GM19025 (cell line): ENCODE data around the gene LNPK.
"Not testable (repeated sequence)": the region's sequence is repeated elsewhere in the genome, so short reads cannot be mapped to it uniquely, and the experiment has no call there.

Source experiments
- ATAC-seq: cut with Tn5 transposase; IDR thresholded peaks from one replicate; pipeline ENCODE4 v1.9.1; 2021; ENCODE audit warnings: mild to moderate bottlenecking, low read depth, moderate library complexity; ENCODE audit not compliant: unreplicated experiment

The LNPK gene

DNA sequence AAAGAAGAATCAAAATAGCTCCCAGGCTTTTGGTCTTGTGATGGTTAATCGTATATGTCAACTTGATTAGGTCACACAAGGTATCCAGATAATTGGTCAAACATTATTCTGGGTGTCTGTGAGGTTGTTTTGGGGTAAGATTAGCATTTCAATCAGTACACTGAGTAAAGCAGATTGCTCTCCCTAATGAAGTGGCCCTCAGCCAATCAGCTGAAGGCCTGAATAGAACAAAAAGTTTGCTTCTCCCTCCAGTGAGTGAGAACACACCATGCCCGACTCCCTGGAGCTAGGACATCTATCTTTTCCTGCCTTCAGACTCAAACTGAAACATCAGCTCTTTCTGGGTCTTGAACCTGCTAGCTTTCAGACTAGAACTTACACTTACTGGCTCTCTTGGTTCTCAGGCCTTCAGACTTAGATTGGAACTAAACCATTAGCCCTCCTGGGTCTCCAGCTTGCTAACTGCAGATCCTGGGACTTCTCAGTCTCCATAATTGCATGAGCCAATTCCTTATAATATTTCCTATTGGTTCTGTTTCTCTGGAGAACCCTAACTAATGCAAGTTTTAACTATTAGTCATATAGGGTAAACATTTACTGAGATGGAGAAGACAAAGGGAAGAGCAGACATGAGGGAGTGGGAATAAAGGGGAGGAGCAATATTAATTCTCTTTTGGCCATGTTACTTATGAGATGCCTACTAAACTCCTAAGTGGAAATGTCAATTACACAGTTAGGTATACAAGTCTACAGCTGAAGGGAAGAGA lies 25.5 kb downstream of the LNPK start:
- ATAC-seq: no peak

DNA sequence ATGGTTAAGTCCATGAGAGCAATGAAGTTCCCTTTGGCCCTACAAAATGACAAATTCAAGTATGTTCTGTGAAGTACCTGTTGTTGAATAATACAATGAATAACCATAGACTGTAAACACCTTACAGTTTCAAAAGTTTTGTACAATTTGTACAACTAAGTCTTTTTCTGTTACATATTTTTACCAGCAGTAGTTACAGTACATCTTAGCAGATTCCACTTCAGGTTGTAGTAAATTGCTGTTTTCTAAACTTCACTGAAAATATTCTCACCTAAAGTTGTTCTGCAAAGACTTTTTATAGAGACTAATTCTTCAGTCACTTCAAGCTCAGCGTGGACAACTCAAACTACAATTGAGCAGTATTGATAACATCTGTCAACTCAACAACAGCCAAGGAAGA lies 28.7 kb downstream of the LNPK start:
- ATAC-seq: no peak

DNA sequence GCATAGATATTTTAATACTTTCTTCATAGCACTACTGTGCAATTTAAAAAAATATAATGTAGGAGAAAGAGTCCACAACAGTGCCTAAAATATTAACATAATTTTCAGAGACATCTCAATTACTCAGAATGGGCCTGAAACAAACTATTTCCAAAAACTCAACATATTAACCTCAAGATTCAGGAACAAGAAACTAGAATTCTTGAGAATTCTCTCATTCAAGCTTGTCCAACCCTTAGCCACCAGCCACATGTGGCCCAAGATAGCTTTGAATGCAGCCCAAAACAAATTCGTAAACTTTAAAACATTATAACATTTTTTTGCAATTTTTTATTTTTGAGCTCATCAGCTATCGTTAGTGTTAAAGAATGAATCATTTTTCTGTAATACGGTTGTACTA lies 35.2 kb downstream of the LNPK start:
- ATAC-seq: no peak

DNA sequence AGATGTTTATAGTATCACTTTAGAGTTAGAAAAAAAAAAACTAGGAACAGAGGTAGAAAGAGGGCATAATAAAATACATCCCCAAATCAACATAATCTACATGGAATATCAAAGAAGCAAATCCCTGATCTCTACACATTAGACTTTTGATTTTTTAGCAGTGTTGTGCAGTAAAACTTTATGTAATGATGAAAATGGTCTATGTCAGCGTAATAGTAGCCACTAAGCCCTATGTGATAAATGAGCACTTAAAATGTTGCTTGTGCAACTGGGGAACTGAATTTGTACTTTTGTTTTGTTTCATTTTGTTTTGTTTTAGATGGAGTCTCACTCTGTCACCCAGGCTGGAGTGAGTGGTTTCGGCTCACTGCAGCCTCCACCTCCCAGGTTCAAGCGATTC lies 36.3 kb downstream of the LNPK start:
- no peak for ATAC-seq

DNA sequence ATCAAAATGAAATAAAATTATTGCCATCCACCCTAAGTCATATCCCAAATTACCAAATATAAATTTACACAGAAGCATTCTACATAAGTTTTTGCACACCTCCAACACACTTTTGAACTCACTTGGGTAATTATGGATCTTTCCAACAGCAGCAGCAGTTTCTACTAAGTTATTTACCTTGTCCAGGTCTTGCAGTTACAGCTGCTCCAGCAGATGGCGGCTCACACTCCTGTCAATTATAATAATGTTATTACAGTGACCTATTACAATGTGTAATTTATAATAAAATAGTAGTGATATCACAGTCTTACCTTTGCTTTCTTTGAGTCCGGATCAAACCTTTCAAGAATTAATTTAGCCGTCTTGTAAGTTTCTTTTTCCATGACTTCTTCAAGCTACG lies 37.9 kb downstream of the LNPK start:
- no peak for ATAC-seq

DNA sequence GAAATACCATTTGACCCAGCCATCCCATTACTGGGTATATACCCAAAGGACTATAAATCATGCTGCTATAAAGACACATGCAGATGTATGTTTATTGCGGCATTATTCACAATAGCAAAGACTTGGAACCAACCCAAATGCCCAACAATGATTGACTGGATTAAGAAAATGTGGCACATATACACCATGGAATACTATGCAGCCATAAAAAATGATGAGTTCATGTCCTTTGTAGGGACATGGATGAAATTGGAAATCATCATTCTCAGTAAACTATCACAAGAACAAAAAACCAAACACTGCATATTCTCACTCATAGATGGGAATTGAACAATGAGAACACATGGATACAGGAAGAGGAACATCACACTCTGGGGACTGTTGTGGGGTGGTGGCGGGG lies 38.9 kb downstream of the LNPK start:
- not testable (repeated sequence) for ATAC-seq

DNA sequence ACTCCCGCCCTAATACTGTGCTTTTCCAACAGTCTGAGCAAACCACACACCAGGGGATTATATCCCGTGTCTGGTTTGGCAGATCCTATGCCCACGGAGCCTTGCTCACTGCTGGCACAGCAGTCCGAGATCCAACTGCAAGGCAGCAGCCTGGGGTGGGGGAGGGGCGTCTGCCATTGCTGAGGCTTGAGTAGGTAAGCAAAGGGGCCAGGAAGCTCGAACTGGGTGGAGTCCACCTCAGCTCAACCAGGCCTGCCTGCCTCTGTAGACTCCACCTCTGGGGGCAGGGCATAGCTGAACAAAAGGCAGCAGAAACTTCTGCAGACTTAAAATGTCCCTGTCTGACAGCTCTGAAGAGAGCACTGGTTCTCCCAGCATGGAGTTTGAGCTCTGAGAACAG lies 44.2 kb downstream of the LNPK start:
- ATAC-seq: no peak

DNA sequence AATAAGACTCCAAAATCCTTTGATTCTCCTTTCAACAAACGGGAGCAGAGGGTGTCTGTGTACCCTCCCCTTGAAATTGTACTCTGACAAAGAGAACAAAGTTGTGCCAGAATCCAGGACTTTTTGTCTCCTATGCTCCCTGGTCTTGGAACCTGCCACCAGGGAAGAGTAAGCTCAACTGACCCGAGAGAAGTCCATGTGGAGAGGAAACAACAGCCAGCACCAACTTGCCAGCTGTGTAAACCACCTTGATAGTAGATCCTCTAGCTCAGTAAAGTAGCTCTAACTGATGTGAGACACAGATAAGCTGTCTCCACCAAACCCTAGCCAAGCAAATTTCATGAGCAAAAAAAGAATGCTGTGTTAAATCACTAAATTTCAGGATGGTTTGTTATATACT lies 46.9 kb downstream of the LNPK start:
- no peak for ATAC-seq

DNA sequence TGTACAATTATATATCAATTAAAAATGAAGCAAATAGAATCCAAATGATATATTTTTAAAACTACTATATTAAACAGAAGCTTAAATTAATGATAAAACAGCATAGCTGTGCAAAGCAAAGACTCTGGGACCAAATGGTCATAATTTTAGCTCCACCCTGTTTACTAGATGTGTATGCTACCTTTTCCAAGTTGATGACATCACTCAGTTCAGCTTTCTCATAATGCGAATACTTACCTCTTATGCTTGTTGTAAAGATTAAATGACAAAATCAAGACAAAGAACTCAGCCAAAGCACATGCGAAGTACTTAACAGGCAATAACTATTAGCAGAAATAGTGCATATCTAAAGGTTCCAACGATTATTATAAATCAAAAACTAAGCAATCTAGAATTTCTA lies 51.6 kb downstream of the LNPK start:
- no peak for ATAC-seq

DNA sequence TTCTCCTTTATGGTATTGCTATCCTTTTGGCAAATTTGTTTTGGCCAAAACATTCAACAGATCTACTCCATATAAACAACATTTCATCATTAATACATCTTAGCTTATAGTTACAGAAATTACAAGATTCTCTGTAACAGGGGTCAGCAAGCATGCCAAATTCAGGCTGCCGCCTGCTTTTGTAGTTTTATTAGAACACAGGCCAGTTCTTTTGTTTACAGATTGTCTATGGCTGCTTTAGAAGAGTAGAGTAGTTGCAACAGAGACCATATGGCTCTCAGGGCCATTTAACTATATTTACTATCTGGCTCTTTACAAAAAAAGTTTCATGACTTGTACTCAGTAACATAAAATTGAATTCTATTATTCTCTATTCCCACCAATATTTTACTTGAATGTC lies 53.9 kb downstream of the LNPK start:
- no peak for ATAC-seq

DNA sequence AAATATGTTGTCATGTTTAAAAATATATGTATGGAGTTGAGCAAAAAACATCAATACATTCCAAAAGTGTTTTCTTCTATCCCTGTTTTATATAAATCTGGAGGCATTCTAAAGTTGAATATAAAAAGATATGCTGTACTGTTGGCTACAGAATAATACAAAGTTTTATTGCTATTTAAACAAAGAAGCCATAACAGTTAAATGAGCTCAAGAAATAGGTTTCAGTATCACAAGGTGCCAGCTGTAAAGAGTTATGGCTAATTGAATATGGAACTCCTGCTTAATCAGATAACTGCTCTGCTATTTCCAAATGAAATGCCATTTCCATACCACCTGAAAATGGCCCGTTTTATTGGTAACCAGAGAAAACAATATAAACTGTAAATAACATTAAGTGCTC lies 55.0 kb downstream of the LNPK start:
- no peak for ATAC-seq

DNA sequence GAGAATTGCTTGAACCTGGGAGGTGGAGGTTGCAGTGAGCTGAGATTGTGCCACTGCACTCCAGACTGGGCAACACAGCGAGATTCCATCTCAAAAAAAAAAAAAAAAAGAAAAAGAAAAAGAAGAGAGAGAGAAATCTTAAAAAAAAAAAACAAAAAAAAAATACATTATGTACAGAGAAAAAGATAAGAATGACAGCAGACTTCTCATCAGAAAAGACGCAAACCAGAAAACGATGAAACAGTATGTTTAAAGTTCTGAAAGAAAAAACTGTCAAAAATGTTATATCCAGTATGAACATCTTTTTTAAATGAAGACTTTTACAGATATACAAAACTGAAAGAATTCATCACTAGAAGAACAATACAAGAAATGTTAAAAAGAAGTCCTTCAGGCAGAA lies 60.4 kb downstream of the LNPK start:
- ATAC-seq: no peak

DNA sequence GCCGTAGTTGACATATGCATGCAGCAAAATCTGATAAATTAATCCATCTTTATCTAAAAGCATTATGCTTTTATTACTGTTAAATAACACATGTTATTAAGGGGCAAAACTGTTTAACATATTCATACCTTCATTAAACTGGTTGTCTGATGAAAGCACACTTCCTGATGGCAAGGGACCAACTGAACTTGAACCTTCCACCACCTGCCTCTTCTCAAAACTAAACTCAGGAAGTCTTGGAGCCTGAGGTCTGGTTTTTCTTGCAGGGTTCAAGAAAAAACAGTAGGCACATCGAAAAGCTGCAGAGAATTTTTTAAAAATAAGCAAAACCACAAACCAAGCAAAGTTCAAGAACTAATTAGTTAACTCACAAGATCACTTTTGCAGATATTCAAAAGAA lies 64.9 kb downstream of the LNPK start:
- no peak for ATAC-seq

DNA sequence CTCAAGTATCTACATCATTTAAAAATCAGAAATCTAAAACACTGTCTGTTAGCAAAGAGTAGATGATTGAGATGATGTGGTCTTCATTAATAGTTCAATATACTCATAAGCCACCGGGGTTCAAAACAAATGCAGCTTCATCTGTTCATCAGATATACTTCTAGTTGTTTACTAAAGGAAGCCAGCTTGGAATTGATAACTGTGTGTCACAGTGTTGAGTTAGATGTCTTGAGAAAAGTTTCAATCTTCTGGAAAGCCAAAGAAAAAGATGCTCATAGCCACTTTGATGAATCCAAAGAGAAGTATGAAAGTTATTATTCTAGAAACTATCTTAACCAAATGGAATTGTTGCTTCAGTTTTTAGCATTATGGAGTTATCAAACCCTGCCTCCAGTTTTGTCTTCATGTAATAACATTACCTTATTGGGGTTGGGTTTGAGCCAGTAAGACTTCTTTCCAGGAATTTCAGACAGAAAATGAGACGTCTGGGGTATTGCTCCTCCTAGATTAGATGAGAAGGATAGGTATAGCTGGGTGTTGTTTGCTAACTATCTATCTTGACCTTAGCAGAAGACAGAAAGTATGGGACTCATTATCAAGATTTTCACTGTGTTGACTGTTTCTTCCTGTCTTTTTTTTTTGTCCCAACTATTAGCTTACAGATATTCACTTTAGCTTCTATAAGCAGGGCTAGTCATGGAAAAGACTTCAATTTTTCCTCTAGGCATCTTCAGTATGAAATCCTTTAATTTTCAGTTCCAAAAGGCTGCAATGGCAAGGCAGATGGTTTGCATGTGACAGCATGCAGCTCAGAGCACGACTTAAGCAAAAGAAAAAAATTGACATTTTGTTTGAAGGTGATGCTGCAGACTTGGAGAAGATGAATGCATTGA lies 66.5 kb downstream of the LNPK start:
- ATAC-seq: no peak

DNA sequence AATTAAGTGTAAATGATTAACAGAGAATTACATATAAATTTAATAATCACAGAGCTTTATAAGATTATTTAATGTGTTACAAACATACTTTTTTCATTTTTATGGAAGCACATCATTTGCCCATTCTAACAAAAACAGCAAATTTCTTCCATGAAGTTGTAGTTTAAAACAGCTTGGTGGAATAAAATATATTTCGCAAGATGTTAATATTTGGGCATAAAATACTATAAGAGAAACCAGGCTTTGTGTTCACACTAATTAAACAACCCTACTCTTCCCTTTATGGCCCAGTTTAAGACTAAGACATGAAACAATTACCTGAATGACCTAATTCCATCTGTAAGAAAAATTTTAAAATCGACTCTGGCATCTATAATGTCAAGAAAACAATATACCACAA lies 69.4 kb downstream of the LNPK start:
- ATAC-seq: no peak

DNA sequence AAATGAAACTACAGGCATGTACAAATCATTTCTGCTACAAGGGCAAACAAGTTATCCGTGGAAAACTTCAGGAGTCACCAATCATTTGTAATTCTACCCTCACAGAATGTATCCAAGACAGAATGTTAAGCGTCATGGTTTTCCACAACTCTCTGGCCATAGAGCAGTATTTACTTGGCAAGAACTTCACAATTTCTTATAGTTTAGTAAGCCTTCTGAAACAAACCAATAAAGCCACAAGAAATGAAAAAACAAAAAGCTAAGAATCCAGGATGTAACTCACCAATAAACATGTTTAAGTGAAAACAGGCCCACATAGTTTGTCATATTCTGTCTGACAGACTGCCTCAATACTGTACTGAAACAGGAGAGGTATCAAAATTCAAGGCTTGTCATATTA lies 70.3 kb downstream of the LNPK start:
- ATAC-seq: no peak

DNA sequence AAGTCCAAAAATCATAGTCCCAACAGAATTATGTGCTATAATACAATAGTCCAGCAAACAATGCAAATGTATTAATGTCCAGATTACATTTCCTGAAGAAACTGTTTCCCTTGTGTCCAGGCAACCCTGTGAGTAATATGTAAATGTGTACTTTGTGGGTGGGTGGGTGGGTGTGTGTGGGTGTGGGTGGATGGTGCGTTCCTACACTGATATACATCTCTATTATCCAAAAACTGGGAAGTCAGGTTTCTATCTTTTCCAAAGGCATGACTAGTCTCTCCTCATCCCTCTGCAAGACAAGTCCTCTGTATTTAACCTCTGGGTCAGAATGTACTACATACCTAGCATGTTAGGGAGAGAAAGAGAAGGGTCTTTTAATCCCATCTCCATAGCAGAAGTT lies 71.6 kb downstream of the LNPK start:
- ATAC-seq: no peak

DNA sequence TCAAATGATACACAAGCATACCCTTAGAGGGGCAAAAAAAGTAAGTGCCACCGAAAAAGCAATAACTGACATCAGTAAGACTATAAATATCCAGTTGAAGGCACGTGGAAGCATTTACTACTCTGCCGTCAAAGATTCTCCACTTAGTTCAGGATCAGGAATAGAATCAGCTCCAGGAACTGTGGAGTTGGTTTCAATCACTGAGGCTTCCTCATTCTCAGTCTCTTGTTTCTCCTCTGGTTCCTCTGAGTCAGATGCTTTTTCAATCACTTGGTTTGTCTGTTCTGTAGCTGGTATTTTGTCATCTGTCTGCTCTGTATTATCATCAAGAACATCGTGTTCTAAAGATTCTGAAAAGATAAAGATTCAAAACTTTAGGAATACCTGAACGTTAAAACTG lies 72.2 kb downstream of the LNPK start:
- no peak for ATAC-seq

DNA sequence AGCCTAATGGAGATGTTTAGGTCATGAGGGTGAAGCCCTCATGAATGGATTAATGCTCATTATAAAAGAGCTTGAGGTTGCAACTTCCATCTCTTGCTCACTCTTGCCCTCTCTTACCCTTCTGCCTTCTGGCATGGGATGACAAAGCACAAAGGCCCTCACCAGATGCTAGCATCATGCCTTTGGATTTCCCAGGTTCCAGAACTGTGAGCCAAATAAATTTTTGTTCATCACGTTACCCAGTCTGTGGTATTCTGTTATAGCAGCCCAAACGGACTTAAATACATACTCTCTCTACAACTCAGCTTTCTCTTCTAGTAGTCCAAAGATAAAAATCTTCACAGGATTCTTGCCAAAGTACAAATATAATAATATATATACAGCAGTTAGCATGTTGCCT lies 75.8 kb downstream of the LNPK start:
- ATAC-seq: no peak

DNA sequence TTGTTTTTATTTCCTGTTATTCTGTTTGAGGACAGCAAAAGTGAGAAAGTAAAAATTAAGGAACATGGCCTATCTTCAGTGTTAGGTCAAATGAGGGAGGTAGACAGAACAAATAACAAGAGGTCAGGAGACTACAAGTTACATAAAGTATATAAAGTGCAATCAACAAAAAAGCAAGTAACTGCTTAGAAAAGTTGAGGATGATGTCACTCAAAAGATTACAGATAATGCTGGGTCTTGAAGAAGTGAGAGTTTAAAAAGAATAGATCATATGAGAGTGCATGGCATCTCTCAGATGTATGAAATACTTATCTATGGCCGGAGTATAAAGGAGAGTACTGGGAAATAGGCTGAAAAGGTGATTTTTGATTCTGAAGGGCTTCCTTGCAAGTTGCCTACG lies 79.9 kb downstream of the LNPK start:
- no peak for ATAC-seq

DNA sequence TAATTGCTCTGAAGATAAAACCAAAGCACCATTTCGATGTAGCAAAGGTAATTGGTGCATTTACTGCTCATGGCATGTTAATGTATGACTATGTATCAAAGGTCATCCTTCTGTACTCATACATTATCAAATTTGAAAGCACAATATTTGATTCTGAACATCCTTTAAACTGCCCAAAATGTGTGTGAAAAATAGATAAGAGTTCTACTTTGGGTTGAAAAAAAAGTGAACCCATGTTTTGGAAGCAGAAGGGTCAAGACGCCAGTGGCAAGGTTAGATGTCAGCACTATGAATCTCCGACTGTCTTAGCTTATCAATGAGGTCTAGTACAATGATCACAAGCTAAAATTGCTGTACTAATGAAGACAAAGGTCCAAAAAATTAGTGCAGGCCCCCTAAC lies 83.1 kb downstream of the LNPK start:
- no peak for ATAC-seq

DNA sequence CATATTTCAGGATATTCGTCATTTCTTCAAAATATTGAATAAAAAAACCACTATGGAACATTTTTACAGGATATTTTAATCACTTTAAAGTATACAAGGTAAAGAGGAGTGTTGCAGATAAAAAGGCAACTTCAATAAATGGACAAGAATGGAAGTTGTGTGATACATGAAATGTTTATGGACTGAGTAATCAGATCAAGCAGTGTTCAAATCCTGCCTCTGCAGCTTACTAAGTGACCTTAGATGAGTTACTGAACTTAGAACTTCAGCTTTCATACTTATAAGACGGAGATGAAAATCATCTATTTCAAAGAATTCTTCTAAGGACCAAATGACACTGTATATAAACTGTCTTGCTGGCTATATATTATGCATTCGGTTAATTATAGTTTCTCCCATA lies 87.2 kb downstream of the LNPK start:
- ATAC-seq: no peak
